NCI-H2107 (cell line): ENCODE results near the gene MAT1A.
"Not testable (repeated sequence)": the region's sequence is repeated elsewhere in the genome, so short reads cannot be mapped to it uniquely, and the experiment has no call there.

ENCODE experiments used
- DNase-seq: peaks from one replicate; lab custom pipeline; 2025; lab: John Stamatoyannopoulos, UW

MAT1A gene

GRCh38 chr10:80264081-80265056, 25.1 kb downstream of the MAT1A start:
- DNase-seq, result no peak

- no peak for DNase-seq
These were observed 28.0 kb downstream of the MAT1A start for GRCh38 chr10:80261316-80262030.

GRCh38 chr10:80260295-80261243, 28.9 kb downstream of the MAT1A start:
- DNase-seq, result no peak

- DNase-seq, result no peak
These were observed 30.0 kb downstream of the MAT1A start for GRCh38 chr10:80259405-80259871.

GRCh38 chr10:80256798-80257197, 32.7 kb downstream of the MAT1A start:
- not testable (repeated sequence) for DNase-seq

- not testable (repeated sequence) for DNase-seq
These were observed 34.7 kb downstream of the MAT1A start for GRCh38 chr10:80254726-80255125.

GRCh38 chr10:80253963-80254271, 35.5 kb downstream of the MAT1A start:
- DNase-seq, result not testable (repeated sequence)

- no peak for DNase-seq
These were observed 36.0 kb downstream of the MAT1A start for GRCh38 chr10:80253266-80253962.

GRCh38 chr10:80252296-80252887, 37.1 kb downstream of the MAT1A start:
- no peak for DNase-seq

GRCh38 chr10:80251703-80252280, 37.7 kb downstream of the MAT1A start:
- DNase-seq, result not testable (repeated sequence)

GRCh38 chr10:80250399-80250798, 39.1 kb downstream of the MAT1A start:
- not testable (repeated sequence) for DNase-seq

- not testable (repeated sequence) for DNase-seq
These were observed 39.6 kb downstream of the MAT1A start for GRCh38 chr10:80249906-80250305.

GRCh38 chr10:80247611-80248010, 41.8 kb downstream of the MAT1A start:
- not testable (repeated sequence) for DNase-seq

- not testable (repeated sequence) for DNase-seq
These were observed 45.1 kb downstream of the MAT1A start for GRCh38 chr10:80244371-80244770.

GRCh38 chr10:80242341-80242740, 47.1 kb downstream of the MAT1A start:
- not testable (repeated sequence) for DNase-seq

GRCh38 chr10:80236457-80236856, 53.0 kb downstream of the MAT1A start:
- not testable (repeated sequence) for DNase-seq

- DNase-seq, result not testable (repeated sequence)
These were observed 54.9 kb downstream of the MAT1A start for GRCh38 chr10:80234331-80235235.

- not testable (repeated sequence) for DNase-seq
These were observed 55.6 kb downstream of the MAT1A start for GRCh38 chr10:80233871-80234270.

GRCh38 chr10:80226723-80227122, 62.7 kb downstream of the MAT1A start:
- not testable (repeated sequence) for DNase-seq
